Measurements from ENCODE around the gene YOD1.

The YOD1 gene

GRCh38 chr1:207084701-207085180 is 33.7 kb upstream of the YOD1 start:
- no peak overlapping the region for H2BK15ac ChIP-seq (ENCODE audit: low read depth, poor library complexity, severe bottlenecking)
- H3K4me2 ChIP-seq (ENCODE audit: low read length, poor library complexity, severe bottlenecking): no peak overlapping the region
- H3K23ac ChIP-seq (ENCODE audit: low read length in 2 of 2): no peak overlapping the region
- H4K91ac ChIP-seq (ENCODE audit: low read length): no peak overlapping the region
- no peak overlapping the region for H3K4me3 ChIP-seq (ENCODE audit: insufficient read depth in 1 of 2, low read depth in 1 of 2, low read length in 2 of 2)
- H4K8ac ChIP-seq (ENCODE audit: low read length): no peak overlapping the region
- no peak overlapping the region for H2BK120ac ChIP-seq (ENCODE audit: low read depth, low read length)
- peaks cover 0 to 3% of the 10 kb centered on the region in 2 experiments for H3K27me3 ChIP-seq (ENCODE audit: control insufficient read depth in 1 of 2, insufficient read depth in 1 of 2, low read length in 2 of 2)
- DNase-seq: peak; percentile 60
- no peak overlapping the region for H3K4ac ChIP-seq (ENCODE audit: low read depth in 1 of 2, low read length in 2 of 2)
- H2AK5ac ChIP-seq (ENCODE audit: low read length, severe bottlenecking): no peak overlapping the region
- no peak overlapping the region for H3K18ac ChIP-seq (ENCODE audit: low read depth in 1 of 2, low read length in 2 of 2)
- no peaks in the 10 kb centered on the region for H3K9me3 ChIP-seq (ENCODE audit: control insufficient read depth, low read length)
- H3K9ac ChIP-seq (ENCODE audit: low read length): no peak overlapping the region
- no peaks in the 10 kb centered on the region for H3K79me1 ChIP-seq (replicated peaks; ENCODE audit: low read length, poor library complexity, severe bottlenecking)
- H2AFZ ChIP-seq (ENCODE audit: low read depth, low read length): no peak overlapping the region
- H2BK5ac ChIP-seq (ENCODE audit: low read depth, low read length, poor library complexity, severe bottlenecking): no peak overlapping the region
- no peak overlapping the region for H2BK12ac ChIP-seq (ENCODE audit: low read length in 2 of 2)
- no peaks in the 10 kb centered on the region for H3K4me1 ChIP-seq (ENCODE audit: control insufficient read depth, insufficient read depth, low read depth, low read length)
- WGBS: 24% methylated on average over 8 of the region's 8 CpGs
- H3K14ac ChIP-seq (ENCODE audit: low read length in 2 of 2): no peak overlapping the region
- peaks cover 0 to 4% of the 10 kb centered on the region in 2 experiments for H3K36me3 ChIP-seq (ENCODE audit: control insufficient read depth in 1 of 2, insufficient read depth in 2 of 2, low read depth in 1 of 2, low read length in 2 of 2)
- no peak overlapping the region for H3K27ac ChIP-seq (ENCODE audit: low read length, poor library complexity, severe bottlenecking)

- peak; percentile 2 for DNase-seq
- H3K4ac ChIP-seq (ENCODE audit: low read depth in 1 of 2, low read length in 2 of 2): no peak overlapping the region
- H2BK120ac ChIP-seq (ENCODE audit: low read depth, low read length): no peak overlapping the region
- H2BK5ac ChIP-seq (ENCODE audit: low read depth, low read length, poor library complexity, severe bottlenecking): no peak overlapping the region
- H2AK5ac ChIP-seq (ENCODE audit: low read length, severe bottlenecking): no peak overlapping the region
- H3K27me3 ChIP-seq (ENCODE audit: control insufficient read depth in 1 of 2, insufficient read depth in 1 of 2, low read length in 2 of 2): peaks cover 0 to 3% of the 10 kb centered on the region in 2 experiments
- no peak overlapping the region for H3K23ac ChIP-seq (ENCODE audit: low read length in 2 of 2)
- H3K36me3 ChIP-seq (ENCODE audit: control insufficient read depth in 1 of 2, insufficient read depth in 2 of 2, low read depth in 1 of 2, low read length in 2 of 2): peaks cover 0 to 9% of the 10 kb centered on the region in 2 experiments
- H3K18ac ChIP-seq (ENCODE audit: low read depth in 1 of 2, low read length in 2 of 2): no peak overlapping the region
- H3K79me1 ChIP-seq (replicated peaks; ENCODE audit: low read length, poor library complexity, severe bottlenecking): no peaks in the 10 kb centered on the region
- H3K27ac ChIP-seq (ENCODE audit: low read length, poor library complexity, severe bottlenecking): no peak overlapping the region
- H4K8ac ChIP-seq (ENCODE audit: low read length): no peak overlapping the region
- no peak overlapping the region for H3K4me2 ChIP-seq (ENCODE audit: low read length, poor library complexity, severe bottlenecking)
- no peak overlapping the region for H3K4me3 ChIP-seq (ENCODE audit: insufficient read depth in 1 of 2, low read depth in 1 of 2, low read length in 2 of 2)
- H2AFZ ChIP-seq (ENCODE audit: low read depth, low read length): no peak overlapping the region
- H2BK12ac ChIP-seq (ENCODE audit: low read length in 2 of 2): no peak overlapping the region
- 33% methylated on average over 2 of the region's 2 CpGs for WGBS
- no peak overlapping the region for H3K9ac ChIP-seq (ENCODE audit: low read length)
- no peaks in the 10 kb centered on the region for H3K9me3 ChIP-seq (ENCODE audit: control insufficient read depth, low read length)
- H3K4me1 ChIP-seq (ENCODE audit: control insufficient read depth, insufficient read depth, low read depth, low read length): no peaks in the 10 kb centered on the region
- no peak overlapping the region for H2BK15ac ChIP-seq (ENCODE audit: low read depth, poor library complexity, severe bottlenecking)
- H4K91ac ChIP-seq (ENCODE audit: low read length): no peak overlapping the region
- no peak overlapping the region for H3K14ac ChIP-seq (ENCODE audit: low read length in 2 of 2)
These were observed 33.2 kb upstream of the YOD1 start for GRCh38 chr1:207084232-207084631.

GRCh38 chr1:207081806-207082205 is 30.8 kb upstream of the YOD1 start:
- Histone ChIP-seq H3K9ac (ENCODE audit: low read length) (no peak overlapping the region), H3K79me1 (replicated peaks; ENCODE audit: low read length, poor library complexity, severe bottlenecking) (no peaks in the 10 kb centered on the region), H3K4me2 (ENCODE audit: low read length, poor library complexity, severe bottlenecking) (no peak overlapping the region), H3K23ac (ENCODE audit: low read length in 2 of 2) (no peak overlapping the region), H3K36me3 (ENCODE audit: control insufficient read depth in 1 of 2, insufficient read depth in 2 of 2, low read depth in 1 of 2, low read length in 2 of 2) (peaks cover 4 to 17% of the 10 kb centered on the region in 2 experiments), H4K8ac (ENCODE audit: low read length) (no peak overlapping the region), H3K18ac (ENCODE audit: low read depth in 1 of 2, low read length in 2 of 2) (no peak overlapping the region), H3K9me3 (ENCODE audit: control insufficient read depth, low read length) (no peaks in the 10 kb centered on the region), H2BK120ac (ENCODE audit: low read depth, low read length) (no peak overlapping the region), H2AK5ac (ENCODE audit: low read length, severe bottlenecking) (no peak overlapping the region), H3K14ac (ENCODE audit: low read length in 2 of 2) (no peak overlapping the region), H2BK12ac (ENCODE audit: low read length in 2 of 2) (no peak overlapping the region), H2BK5ac (ENCODE audit: low read depth, low read length, poor library complexity, severe bottlenecking) (no peak overlapping the region), H3K27ac (ENCODE audit: low read length, poor library complexity, severe bottlenecking) (no peak overlapping the region), H3K4me3 (ENCODE audit: insufficient read depth in 1 of 2, low read depth in 1 of 2, low read length in 2 of 2) (no peak overlapping the region), H3K27me3 (ENCODE audit: control insufficient read depth in 1 of 2, insufficient read depth in 1 of 2, low read length in 2 of 2) (peaks cover 0 to 3% of the 10 kb centered on the region in 2 experiments), H2AFZ (ENCODE audit: low read depth, low read length) (no peak overlapping the region), H3K4me1 (ENCODE audit: control insufficient read depth, insufficient read depth, low read depth, low read length) (no peaks in the 10 kb centered on the region), H4K91ac (ENCODE audit: low read length) (no peak overlapping the region), H2BK15ac (ENCODE audit: low read depth, poor library complexity, severe bottlenecking) (no peak overlapping the region), H3K4ac (ENCODE audit: low read depth in 1 of 2, low read length in 2 of 2) (no peak overlapping the region)
- DNase-seq: no peak
- 82% methylated on average over 2 of the region's 2 CpGs for WGBS

GRCh38 chr1:207081088-207081487 is 30.1 kb upstream of the YOD1 start:
- H3K9ac ChIP-seq (ENCODE audit: low read length): no peak overlapping the region
- H3K9me3 ChIP-seq (ENCODE audit: control insufficient read depth, low read length): no peaks in the 10 kb centered on the region
- no peak overlapping the region for H2BK15ac ChIP-seq (ENCODE audit: low read depth, poor library complexity, severe bottlenecking)
- no peaks in the 10 kb centered on the region for H3K4me1 ChIP-seq (ENCODE audit: control insufficient read depth, insufficient read depth, low read depth, low read length)
- no peak overlapping the region for H3K4me2 ChIP-seq (ENCODE audit: low read length, poor library complexity, severe bottlenecking)
- H2BK120ac ChIP-seq (ENCODE audit: low read depth, low read length): no peak overlapping the region
- no peak overlapping the region for H2AK5ac ChIP-seq (ENCODE audit: low read length, severe bottlenecking)
- H2BK12ac ChIP-seq (ENCODE audit: low read length in 2 of 2): no peak overlapping the region
- no peak overlapping the region for H3K27ac ChIP-seq (ENCODE audit: low read length, poor library complexity, severe bottlenecking)
- no peak overlapping the region for H4K91ac ChIP-seq (ENCODE audit: low read length)
- no peak overlapping the region for H3K18ac ChIP-seq (ENCODE audit: low read depth in 1 of 2, low read length in 2 of 2)
- H2AFZ ChIP-seq (ENCODE audit: low read depth, low read length): no peak overlapping the region
- H2BK5ac ChIP-seq (ENCODE audit: low read depth, low read length, poor library complexity, severe bottlenecking): no peak overlapping the region
- no peak overlapping the region for H3K4me3 ChIP-seq (ENCODE audit: insufficient read depth in 1 of 2, low read depth in 1 of 2, low read length in 2 of 2)
- no CpG with 5 or more reads among the region's 2 CpGs for WGBS
- DNase-seq: peak; percentile 19
- no peaks in the 10 kb centered on the region for H3K79me1 ChIP-seq (replicated peaks; ENCODE audit: low read length, poor library complexity, severe bottlenecking)
- no peak overlapping the region for H3K23ac ChIP-seq (ENCODE audit: low read length in 2 of 2)
- H3K27me3 ChIP-seq (ENCODE audit: control insufficient read depth in 1 of 2, insufficient read depth in 1 of 2, low read length in 2 of 2): peaks cover 0 to 3% of the 10 kb centered on the region in 2 experiments
- no peak overlapping the region for H4K8ac ChIP-seq (ENCODE audit: low read length)
- H3K36me3 ChIP-seq (ENCODE audit: control insufficient read depth in 1 of 2, insufficient read depth in 2 of 2, low read depth in 1 of 2, low read length in 2 of 2): peaks cover 4 to 22% of the 10 kb centered on the region in 2 experiments
- no peak overlapping the region for H3K4ac ChIP-seq (ENCODE audit: low read depth in 1 of 2, low read length in 2 of 2)
- H3K14ac ChIP-seq (ENCODE audit: low read length in 2 of 2): no peak overlapping the region
